Measurements from ENCODE around the gene BEAN1.

BEAN1 gene

DNA sequence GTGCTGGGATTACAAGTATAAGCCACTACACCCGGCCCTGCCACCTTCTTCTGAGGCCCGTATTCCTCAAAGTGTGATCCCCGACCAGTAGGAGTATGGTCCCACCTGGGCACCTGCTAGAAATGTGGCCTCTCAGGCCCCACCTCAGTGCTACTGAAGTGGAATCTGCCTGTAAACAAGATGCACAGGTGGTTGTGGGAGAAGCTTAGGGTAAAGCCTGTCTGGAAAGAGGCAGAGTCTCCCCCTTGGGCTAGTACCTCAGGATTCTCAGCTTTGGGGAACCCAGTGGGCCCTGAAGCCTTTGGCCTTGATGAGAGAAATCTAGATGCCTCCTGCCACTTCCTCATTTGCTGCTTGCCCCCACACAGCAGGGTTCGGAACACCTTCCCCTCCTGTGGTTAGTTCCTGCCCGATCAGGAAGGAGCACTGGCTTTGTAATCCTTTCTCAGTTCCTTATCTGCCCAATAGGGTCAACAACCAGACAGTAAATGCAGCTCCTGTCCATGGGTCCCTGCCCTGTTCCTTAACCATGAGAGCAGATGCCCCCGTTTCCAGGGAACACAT is 97.6 kb downstream of the BEAN1 start:
- peak; percentile 69 for DNase-seq

DNA sequence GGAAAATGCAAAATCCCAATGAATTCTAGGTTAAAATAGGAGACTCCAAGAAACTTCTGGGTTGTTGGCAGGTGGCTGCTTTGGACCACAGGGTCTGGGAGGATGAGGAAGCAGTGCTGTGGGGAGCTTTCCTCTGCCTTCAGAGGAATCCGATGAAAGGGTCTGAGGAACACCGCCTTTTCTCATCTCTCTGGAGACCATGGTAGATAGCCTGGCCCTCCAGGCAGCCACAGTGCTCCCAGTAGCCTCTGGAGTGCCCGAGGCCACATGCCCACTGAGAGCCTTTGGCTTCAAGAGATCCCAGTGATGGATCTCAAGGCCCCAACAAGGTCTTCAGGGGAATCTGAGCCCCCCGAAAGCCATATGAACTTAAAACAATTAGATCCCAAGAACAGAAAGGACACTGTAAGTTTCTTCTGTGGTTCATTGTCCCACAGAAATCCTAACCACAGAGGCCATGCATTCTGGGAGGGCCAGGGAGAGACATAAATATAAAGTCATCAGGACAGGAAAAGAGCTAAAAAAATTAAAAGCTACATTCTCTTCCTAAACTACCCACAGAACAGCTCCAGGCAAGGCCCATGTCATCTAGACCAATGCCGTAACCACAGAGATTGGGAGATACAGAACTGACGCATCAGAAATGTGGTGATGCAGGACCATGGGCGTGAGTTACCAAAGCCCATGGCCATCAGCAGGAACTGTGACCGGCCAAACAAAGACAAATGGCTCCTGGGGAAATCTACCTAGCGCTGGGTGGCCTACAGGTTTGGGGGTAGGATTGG is 98.5 kb downstream of the BEAN1 start:
- DNase-seq: peak; percentile 53

DNA sequence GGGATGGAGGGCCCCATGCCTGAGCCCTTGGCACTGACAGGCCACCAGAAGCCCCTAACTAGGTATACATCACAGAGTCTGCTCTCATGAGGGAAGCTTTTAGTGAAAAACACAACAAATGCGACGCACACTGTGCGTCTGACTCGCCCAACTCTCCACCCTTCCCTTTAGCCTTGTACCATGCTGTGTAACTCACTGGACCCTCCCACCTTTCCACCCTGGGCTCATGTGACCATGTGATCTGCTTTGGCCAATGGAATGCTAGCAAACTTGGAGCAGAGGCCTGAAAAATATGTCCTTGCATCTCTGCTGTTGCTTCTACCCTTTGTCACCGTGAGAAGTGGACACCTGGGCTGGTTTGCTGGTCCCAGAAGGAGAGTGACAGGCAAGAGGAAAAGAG is 101.2 kb downstream of the BEAN1 start:
- no peak for DNase-seq

DNA sequence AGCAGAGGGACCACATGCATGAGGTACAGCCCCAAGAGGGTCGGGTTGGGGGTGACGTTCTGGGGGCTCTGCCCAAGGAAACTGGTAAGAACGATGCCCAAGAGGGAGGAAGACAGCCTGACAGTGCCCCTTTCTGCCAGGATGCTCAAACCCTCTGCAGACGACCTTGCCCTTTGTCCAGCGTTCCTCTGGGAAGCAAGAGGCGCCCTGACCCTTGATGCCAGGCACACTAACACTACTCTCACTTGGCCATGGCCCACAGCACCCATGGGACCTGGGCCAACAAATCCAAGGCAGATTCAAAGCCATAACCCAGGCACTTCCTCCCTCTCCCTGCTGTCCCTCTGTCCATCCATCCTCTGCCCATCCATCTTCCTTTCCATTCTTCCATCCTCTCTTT is 102.4 kb downstream of the BEAN1 start:
- no peak for DNase-seq

Data from activated CD4-positive, alpha-beta T cell treated with anti-CD3 and anti-CD28 coated beads, Interleukin-10, Interleukin-2, amounts not matched to agents 100 ng/mL and 50 ng/mL, durations not matched to agents 16 hours and 8 hours (primary cell).